ENCODE data around the gene KLHL12. TPM values are rescaled to one million over a fixed set of nuclear protein-coding genes. Genes with fewer than 3 reads are reported as not detected.

Gene KLHL12
- total RNA-seq, 6 experiments from 2014 or later, result 19.8 to 28.6 (median 23.5) TPM

DNA sequence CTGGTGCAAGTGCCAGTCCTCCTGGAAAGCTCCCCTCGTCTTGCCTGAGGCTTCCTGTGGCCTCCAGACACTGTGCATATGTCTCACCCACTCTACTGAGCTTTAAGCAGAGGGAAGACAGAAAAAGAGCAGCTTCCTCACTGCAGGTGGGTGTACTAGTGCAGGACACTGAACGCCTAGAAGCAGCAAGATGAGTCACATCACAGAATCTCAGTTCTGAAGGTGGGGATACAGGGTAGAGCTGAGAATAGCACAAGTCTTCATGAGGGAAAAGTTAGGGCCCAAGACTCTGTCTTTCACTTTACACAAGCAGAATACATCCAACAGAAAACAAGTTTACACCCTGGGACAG is 78.9 kb downstream of the KLHL12 start:
- Mint-ChIP-seq H3K9me3 (no peaks in the 10 kb centered on the region), H3K27me3 (ENCODE audit: insufficient read depth) (peaks cover 18% of the 10 kb centered on the region), H3K36me3 (ENCODE audit: low read depth) (no peaks in the 10 kb centered on the region)

GRCh38 chr1:202844935-202845334 is 82.1 kb downstream of the KLHL12 start:
- Mint-ChIP-seq H3K9me3 (no peaks in the 10 kb centered on the region), H3K27ac (no peak overlapping the region), H3K36me3 (ENCODE audit: low read depth) (no peaks in the 10 kb centered on the region), H3K27me3 (ENCODE audit: insufficient read depth) (peaks cover 18% of the 10 kb centered on the region), H3K4me3 (no peak overlapping the region), H3K4me1 (ENCODE audit: low read depth) (peaks cover 11% of the 10 kb centered on the region)
- TF ChIP-seq, protein P1, sequence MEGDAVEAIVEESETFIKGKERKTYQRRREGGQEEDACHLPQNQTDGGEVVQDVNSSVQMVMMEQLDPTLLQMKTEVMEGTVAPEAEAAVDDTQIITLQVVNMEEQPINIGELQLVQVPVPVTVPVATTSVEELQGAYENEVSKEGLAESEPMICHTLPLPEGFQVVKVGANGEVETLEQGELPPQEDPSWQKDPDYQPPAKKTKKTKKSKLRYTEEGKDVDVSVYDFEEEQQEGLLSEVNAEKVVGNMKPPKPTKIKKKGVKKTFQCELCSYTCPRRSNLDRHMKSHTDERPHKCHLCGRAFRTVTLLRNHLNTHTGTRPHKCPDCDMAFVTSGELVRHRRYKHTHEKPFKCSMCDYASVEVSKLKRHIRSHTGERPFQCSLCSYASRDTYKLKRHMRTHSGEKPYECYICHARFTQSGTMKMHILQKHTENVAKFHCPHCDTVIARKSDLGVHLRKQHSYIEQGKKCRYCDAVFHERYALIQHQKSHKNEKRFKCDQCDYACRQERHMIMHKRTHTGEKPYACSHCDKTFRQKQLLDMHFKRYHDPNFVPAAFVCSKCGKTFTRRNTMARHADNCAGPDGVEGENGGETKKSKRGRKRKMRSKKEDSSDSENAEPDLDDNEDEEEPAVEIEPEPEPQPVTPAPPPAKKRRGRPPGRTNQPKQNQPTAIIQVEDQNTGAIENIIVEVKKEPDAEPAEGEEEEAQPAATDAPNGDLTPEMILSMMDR (IDR thresholded peaks at IDR 0.05), result no peak
- no peak for DNase-seq

More for the DNA sequence above, 78.9 kb downstream of the KLHL12 start:
- H3K4me3 Mint-ChIP-seq, result no peak overlapping the region
- TF ChIP-seq, protein P1 (IDR thresholded peaks at IDR 0.05), result no peak
- peaks cover 11% of the 10 kb centered on the region for H3K4me1 Mint-ChIP-seq (ENCODE audit: low read depth)
- H3K27ac Mint-ChIP-seq, result no peak overlapping the region
- no peak for DNase-seq

GRCh38 chr1:202844259-202844658 is 82.8 kb downstream of the KLHL12 start:
- no peak overlapping the region for H3K4me3 Mint-ChIP-seq

DNA sequence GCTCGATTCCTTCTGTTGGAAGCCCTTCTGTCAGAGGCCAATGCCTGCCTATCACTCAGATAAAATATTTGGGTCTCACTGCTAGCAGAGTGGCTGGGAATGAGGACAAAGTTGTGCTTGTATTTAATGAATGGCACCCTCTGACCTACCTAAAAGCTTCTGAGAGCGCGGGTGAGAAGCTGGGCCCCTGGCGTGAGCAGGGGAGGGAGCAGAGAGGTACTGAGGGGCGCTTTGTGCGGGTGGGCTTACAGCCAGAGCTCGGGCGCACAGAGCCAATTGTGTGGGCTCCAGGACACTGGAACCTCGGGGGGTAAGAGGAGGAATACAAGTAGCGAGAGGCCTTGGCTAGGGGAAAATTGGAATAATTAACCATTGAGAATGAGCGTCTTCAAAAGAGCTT is 84.0 kb downstream of the KLHL12 start:
- TF ChIP-seq, protein P1 (IDR thresholded peaks at IDR 0.05), result no peak
- Mint-ChIP-seq H3K4me1 (ENCODE audit: low read depth) (peaks cover 11% of the 10 kb centered on the region), H3K36me3 (ENCODE audit: low read depth) (no peaks in the 10 kb centered on the region), H3K27ac (no peak overlapping the region), H3K27me3 (ENCODE audit: insufficient read depth) (peaks cover 19% of the 10 kb centered on the region), H3K4me3 (no peak overlapping the region), H3K9me3 (no peaks in the 10 kb centered on the region)
- no peak for DNase-seq

More at GRCh38 chr1:202844259-202844658, 82.8 kb downstream of the KLHL12 start:
- Mint-ChIP-seq H3K36me3 (ENCODE audit: low read depth) (no peaks in the 10 kb centered on the region), H3K27ac (no peak overlapping the region), H3K4me1 (ENCODE audit: low read depth) (peaks cover 11% of the 10 kb centered on the region), H3K27me3 (ENCODE audit: insufficient read depth) (peaks cover 18% of the 10 kb centered on the region), H3K9me3 (no peaks in the 10 kb centered on the region)
- DNase-seq, result no peak
- TF ChIP-seq, protein P1 (IDR thresholded peaks at IDR 0.05), result no peak

Other genes starting within 250 kb of the KLHL12 start
- under 1 TPM in 1 of 6 experiments, not detected in 5; 0.03 TPM for gene SYT2, start 216.8 kb downstream of the KLHL12 start, total RNA-seq (2021; fragmentation: NEBNext Ultra II Directional; extraction: Animal tissue kit (Norgen Biotek cat#: 25700))
- gene KDM5B, start 118.8 kb downstream of the KLHL12 start, total RNA-seq (2021; fragmentation: NEBNext Ultra II Directional; extraction: Animal tissue kit (Norgen Biotek cat#: 25700)), result 10 to 100 TPM; 48.1 to 65.5 (median 53.5) TPM
- gene PCAT6, start 116.3 kb downstream of the KLHL12 start, total RNA-seq (2021; fragmentation: NEBNext Ultra II Directional; extraction: Animal tissue kit (Norgen Biotek cat#: 25700)), result 1 to 10 TPM; 1.7 to 4.0 (median 1.8) TPM
- 10 to 100 TPM in 4 of 6 experiments, 1 to 10 TPM in 2; 9.0 to 11.7 (median 10.9) TPM for gene RABIF, start 38.1 kb downstream of the KLHL12 start, total RNA-seq (2021; fragmentation: NEBNext Ultra II Directional; extraction: Animal tissue kit (Norgen Biotek cat#: 25700))
- gene ADIPOR1, start 31.1 kb upstream of the KLHL12 start, total RNA-seq (2021; fragmentation: NEBNext Ultra II Directional; extraction: Animal tissue kit (Norgen Biotek cat#: 25700)), result 100 to 1,000 TPM in 3 of 6 experiments, 10 to 100 TPM in 3; 90.5 to 123 (median 103) TPM
- gene CYB5R1, start 40.0 kb upstream of the KLHL12 start, total RNA-seq (2021; fragmentation: NEBNext Ultra II Directional; extraction: Animal tissue kit (Norgen Biotek cat#: 25700)), result 100 to 1,000 TPM in 1 of 6 experiments, 10 to 100 TPM in 5; 73.4 to 100 (median 76.4) TPM
- gene TMEM183A, start 80.1 kb upstream of the KLHL12 start, total RNA-seq (2021; fragmentation: NEBNext Ultra II Directional; extraction: Animal tissue kit (Norgen Biotek cat#: 25700)), result 10 to 100 TPM; 38.6 to 50.6 (median 45.1) TPM
- 1 to 10 TPM in 1 of 6 experiments, under 1 TPM in 5; 0.37 to 1.3 (median 0.58) TPM for gene PPFIA4, start 99.3 kb upstream of the KLHL12 start, total RNA-seq (2021; fragmentation: NEBNext Ultra II Directional; extraction: Animal tissue kit (Norgen Biotek cat#: 25700))
- gene MYOG, start 158.8 kb upstream of the KLHL12 start, total RNA-seq (2021; fragmentation: NEBNext Ultra II Directional; extraction: Animal tissue kit (Norgen Biotek cat#: 25700)), result not detected
- 1 to 10 TPM in 2 of 6 experiments, under 1 TPM in 4; 0.25 to 5.5 (median 0.53) TPM for gene ADORA1, start 200.5 kb upstream of the KLHL12 start, total RNA-seq (2021; fragmentation: NEBNext Ultra II Directional; extraction: Animal tissue kit (Norgen Biotek cat#: 25700))
- not detected for gene MYBPH, start 248.6 kb upstream of the KLHL12 start, total RNA-seq (2021; fragmentation: NEBNext Ultra II Directional; extraction: Animal tissue kit (Norgen Biotek cat#: 25700))